NCI-H1417 (cell line): ENCODE results near the gene SP3.

ENCODE experiments used
- DNase-seq, 3 experiments: peaks; one replicate each; lab custom pipeline; 2025; lab: John Stamatoyannopoulos, UW

Gene SP3

DNA sequence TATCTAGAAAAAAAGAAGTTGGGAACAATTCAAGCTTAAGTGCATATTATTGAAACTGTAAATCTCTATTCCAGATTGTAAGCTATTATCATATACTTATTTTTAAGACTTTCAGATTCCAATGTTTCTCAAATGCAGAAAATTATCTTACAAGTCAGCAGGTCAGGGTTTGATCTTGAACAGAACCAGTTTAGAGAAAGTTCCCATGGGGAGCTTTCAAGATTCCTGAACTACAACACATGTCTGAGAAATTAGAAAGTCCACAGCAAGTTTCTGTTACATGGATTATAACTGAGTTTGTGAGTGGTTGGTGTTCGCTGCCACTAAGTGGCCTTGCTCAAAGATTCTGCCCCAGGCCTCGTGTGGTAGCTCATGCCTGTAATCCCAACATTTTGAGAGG lies 31.6 kb upstream of the SP3 start:
- no peak for DNase-seq

DNA sequence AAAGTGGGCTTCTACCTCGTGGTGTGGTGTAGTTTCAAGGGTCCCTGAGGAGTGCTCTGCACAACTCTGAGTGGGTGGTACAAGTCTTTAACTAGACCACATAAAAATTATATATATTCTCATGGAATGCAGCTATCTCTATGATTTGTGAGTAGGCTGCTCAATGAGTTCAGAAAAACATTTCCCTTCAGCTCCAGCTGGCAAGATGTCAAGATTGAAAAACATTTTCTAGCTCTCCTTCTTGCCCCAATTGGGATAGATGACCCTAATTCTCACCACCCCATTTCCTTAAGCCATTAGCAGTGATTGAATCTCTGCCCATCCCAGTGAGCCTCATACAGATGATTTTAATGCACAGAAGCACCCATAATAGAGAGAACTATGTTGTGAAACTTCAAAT lies 28.3 kb upstream of the SP3 start:
- DNase-seq = no peak

DNA sequence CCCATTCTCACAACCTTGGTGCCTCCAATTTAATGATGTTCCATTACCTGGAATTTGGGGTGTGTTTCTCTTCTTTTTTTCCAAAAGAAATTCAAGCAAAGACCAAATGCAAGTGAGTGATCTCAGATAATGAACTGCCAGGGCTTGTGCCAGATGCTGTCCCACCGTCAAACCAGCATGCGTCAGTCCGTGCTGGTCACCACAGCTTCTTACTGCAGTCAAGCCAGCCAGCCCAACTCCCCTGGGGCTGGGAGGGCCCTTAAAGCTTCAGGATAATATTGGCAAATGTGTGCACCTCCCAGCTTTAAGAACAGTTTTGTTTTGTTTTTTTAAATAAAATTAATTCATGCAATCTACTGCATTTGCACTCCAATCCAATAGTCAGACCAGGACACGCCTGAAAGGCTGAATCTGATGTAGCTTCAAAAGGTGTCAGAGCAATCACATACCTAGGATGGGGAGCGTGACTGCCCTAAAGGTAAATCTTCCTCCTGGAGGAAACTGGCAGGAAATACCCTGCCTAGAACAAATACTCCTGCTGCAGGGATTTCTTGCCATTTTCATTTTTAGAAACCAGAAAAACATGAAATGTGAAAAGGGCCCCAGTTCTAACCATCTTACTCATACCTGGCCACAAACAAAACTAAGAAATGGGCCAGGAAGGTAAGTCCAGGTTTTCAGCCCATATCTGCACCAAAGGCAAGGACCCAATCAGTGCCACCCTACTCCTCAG lies 26.8 kb upstream of the SP3 start:
- DNase-seq = no peak

DNA sequence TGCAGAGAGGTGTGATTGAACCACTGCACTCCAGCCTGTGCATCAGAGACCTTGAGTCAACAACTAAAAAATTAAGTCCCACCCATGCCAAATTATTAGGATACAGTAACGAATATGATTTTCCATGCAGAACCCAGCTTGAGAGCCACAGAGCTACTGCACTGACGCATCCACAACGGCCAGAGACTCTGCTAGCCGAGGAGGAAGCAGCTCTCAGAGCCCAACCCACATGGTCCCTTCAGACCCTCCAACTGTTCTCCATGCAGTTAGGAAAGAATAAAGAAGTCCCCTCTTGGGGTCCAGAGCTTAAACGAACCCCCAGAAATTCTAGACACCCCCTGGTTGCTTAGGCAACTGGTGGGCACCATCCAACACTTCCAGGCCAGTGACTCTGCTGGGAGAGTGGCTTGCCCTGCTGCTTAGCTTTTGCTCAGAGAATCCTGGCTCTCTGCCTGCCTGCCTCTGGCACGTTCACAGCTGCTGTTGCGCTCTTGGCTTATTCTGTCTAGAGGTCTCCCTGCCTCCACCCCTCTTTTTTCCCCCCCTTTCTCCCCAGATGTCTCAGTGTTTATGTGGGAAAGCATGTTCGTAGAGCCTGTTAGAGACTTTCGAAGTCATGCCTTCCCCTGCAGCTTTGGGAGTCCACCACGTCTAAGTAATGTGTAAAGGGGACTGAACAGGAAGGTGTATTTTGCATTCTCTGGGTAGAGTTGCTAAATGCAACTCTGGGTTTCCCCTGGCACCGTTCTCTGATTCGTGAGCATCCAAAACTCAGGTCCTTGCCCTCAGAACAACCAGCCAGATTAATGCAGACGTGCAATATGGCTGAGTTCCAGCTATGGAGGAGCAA lies 26.0 kb upstream of the SP3 start:
- no peak for DNase-seq

GRCh38 chr2:173990245-173990644 lies 25.1 kb upstream of the SP3 start:
- no peak for DNase-seq

- no peak for DNase-seq
These were observed 24.7 kb upstream of the SP3 start for GRCh38 chr2:173989884-173990215.

GRCh38 chr2:173989160-173989883 lies 24.1 kb upstream of the SP3 start:
- DNase-seq = no peak

DNA sequence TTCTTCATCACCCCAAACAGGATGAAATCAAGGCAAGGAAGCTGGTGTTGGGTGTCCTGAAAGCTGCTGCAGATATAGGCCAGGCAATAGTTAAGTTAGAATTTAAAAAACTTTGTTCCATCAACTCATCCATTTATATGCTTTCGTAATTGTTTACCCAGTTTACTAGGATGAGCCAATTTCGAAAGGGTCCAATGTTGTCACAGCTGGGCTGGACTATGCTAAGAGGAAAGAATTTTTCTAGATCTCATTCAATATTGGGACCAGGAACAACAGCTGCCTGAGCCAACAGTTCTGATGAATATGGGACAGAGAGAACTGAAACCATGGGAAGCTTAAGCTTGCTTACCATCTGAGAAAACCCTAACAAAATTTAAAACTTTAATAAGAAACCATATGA lies 21.6 kb upstream of the SP3 start:
- DNase-seq = no peak

GRCh38 chr2:173985605-173985992 lies 20.4 kb upstream of the SP3 start:
- DNase-seq = no peak

DNA sequence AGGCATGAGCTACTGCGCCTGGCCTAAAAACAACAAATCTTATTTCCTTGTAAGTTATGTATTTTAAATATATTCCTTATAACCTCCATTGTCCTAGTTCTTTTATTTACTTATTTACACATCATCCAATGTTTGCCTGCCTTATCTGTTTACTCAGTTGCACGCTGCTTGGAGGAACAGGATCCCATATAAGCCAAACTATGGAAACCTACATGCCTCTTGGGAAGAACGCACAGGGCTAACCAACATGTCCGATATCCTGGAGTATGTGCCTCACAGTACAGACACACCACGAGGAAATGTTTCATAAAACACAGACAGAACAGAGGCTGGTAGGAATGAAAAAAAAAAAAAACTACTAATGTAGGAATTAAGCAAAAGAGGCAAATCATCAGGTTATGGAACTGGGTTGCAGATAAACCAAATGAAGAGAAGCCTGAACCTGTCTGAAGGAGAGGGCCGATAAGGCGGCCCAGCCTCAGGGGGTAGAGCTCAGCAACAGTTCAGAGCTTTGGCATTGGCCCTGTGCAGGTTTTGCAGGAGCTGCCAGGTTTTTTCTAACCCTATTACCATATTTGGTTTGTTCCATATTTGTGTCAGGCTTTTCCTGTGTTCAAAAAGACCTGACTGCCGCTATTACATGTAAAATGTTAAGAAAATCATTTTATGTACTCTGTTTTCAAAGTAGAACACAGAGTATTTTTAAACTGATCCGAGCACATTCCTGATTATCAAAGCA lies 19.9 kb upstream of the SP3 start:
- no peak for DNase-seq

DNA sequence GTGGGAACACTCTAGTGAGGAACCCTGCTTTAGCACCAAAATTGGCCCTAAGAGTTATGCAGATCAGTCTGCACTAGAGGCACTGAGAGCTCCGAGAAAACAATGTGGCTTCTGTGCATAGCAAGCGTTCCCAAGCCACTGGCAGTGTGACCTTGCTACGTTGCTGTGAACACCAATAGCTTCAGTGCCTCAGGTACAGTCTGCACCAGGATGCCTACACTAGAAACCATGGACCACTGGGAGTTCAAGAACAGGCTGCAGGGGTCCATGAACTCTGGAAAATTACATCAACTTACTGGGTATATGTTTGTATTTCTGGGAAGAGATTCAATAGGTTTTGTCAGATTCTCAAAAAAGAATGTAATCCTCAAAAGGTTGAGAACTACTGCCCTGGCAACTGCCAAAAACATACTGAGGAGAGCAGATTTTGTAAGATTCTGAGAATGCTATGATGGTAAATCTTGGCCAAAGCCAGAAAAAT lies 18.3 kb upstream of the SP3 start:
- DNase-seq = no peak

DNA sequence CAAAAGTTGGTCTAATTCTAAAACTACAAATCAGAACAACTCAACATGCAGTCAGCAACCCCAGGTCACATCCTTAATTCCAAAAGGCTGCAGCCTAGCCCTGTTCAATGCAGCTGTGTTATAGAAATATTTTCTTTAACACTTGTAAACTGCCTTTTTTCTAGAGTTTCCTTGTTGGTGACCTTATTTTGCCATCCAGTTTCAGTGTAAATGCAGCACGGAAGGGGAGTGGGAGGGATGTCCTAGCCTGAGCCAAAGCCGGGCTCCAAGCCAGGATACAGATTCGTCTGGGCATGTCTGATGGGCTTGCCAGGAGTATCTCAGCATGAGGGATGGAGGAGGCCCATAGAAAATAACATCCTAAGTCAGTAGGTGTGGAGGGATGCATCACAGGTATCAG lies 17.7 kb upstream of the SP3 start:
- DNase-seq = peak in 1 of 3 experiments; percentile 4

GRCh38 chr2:173982182-173982714 lies 17.1 kb upstream of the SP3 start:
- DNase-seq = no peak

DNA sequence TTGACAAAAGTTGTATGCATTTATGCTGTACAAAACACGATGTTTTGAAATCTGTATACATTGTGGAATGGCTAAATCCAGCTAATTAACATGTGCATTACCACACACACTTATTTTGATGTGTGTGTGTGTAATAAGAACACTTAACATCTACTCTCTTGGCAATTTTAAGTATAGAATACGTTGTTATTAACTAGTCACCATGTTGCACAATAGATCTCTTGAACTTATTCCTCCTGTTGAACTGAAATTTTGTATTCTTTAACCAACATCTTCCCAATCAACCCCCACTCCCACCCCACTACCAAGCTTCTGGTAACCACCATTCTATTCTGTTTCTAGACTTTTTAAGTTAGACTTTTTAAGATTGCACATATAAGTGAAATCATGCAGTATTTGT lies 16.3 kb upstream of the SP3 start:
- no peak for DNase-seq

- no peak for DNase-seq
These were observed 14.7 kb upstream of the SP3 start for GRCh38 chr2:173979751-173980351.

DNA sequence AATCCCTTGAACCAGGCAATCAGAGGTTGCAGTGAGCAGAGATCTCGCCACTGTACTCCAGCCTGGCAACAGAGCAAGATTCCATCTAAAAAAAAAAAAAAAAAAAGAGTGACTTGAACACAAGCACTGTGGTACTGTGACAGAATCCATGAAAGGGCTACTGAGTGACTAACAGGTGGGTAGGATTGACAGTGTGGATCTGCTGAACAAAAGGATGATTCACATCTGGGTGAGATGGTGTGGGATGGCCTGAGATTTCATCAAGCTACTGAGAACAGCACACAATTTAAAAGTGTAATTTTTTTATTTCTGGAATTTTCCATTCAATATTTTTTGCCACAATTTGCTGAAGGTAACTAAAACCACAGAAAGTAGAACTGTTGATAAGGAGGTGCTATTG lies 13.3 kb upstream of the SP3 start:
- no peak for DNase-seq

GRCh38 chr2:173972636-173973035 lies 7.5 kb upstream of the SP3 start:
- no peak for DNase-seq

DNA sequence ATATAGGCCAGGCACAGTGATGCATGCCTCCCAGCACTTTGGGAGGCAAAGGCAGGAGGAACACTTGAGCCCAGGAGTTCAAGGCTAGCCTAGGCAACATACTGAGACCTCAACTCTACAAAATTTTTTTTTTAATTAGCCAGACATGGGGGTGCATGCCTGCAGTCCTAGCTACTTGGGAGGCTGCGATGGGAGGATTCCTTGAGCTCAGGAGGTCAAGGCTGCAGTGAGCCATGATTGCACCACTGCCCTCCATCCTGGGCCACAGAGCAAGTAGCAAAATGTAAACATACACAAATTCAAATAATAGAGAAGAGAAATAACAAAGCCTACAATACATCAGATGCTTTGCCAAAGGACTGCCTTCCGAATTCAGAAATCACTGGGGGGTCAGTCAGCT lies 7.0 kb upstream of the SP3 start:
- no peak for DNase-seq

- no peak for DNase-seq
These were observed 5.3 kb upstream of the SP3 start for GRCh38 chr2:173970516-173970924.

DNA sequence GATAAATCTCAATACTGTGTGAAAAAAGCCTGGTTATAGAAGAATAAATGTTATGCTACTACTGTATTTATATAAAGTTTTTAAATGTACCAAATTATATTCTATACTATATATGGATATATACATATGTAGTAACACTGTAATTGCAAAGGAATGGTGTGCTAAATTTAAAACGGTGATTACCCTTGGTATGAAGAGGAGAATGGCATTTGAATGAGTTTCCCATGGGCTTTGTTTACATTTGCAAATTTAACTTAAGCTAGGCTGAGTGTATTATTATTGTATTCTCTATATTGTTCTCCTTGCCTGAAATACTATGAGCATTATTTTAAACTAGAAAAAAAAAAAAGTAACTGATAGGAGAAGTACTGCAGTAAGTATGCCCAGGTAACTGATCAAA lies 4.7 kb upstream of the SP3 start:
- no peak for DNase-seq

GRCh38 chr2:173968551-173968950 lies 3.4 kb upstream of the SP3 start:
- DNase-seq = no peak
